Panc1 (cell line): ENCODE results near the gene CEP85L.

Experiments used
- POLR2AphosphoS5 ChIP-seq: IDR thresholded peaks from 2 replicates; pipeline ENCODE4 v1.6.1; 2012; ENCODE audit warnings: mild to moderate bottlenecking, low read depth, low read length, moderate library complexity
- TF ChIP-seq, protein P1 (sequence below): fragments of 450-650 bp; IDR thresholded peaks from 2 replicates; pipeline ENCODE4 v1.5.1; 2017; ENCODE audit warnings: mild to moderate bottlenecking

DNA sequence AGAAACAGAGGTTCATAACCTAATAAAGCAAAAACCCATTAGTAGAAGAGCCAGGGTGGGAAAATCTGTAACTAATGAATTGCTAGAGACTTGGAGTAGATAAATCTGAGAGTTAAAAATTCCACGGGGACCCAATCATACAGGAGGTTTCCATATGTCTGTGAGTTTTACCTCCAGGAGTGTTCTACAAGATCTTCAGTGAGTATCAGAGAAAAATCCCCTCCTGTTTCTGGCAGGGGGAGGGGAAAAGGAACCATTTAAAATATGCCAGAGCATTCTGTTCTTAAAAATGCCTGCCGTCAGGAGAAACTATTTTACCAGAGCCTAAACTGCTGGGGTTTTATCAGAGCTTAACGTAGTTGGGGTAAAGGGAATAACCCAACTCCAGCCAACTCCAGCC is 157.3 kb downstream of the CEP85L start:
- TF ChIP-seq, protein P1, sequence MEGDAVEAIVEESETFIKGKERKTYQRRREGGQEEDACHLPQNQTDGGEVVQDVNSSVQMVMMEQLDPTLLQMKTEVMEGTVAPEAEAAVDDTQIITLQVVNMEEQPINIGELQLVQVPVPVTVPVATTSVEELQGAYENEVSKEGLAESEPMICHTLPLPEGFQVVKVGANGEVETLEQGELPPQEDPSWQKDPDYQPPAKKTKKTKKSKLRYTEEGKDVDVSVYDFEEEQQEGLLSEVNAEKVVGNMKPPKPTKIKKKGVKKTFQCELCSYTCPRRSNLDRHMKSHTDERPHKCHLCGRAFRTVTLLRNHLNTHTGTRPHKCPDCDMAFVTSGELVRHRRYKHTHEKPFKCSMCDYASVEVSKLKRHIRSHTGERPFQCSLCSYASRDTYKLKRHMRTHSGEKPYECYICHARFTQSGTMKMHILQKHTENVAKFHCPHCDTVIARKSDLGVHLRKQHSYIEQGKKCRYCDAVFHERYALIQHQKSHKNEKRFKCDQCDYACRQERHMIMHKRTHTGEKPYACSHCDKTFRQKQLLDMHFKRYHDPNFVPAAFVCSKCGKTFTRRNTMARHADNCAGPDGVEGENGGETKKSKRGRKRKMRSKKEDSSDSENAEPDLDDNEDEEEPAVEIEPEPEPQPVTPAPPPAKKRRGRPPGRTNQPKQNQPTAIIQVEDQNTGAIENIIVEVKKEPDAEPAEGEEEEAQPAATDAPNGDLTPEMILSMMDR, result no peak
- no peak for TF ChIP-seq POLR2AphosphoS5
